GM12878 (cell line): ENCODE data around the gene FIZ1. TPM values are rescaled to one million over a fixed set of nuclear protein-coding genes. Genes with fewer than 3 reads are reported as not detected.

Experiments
- ASH2L ChIP-seq: fragments of 300-600, 200-600 bp; sonication (generic); IDR thresholded peaks from 2 replicates; pipeline ENCODE4 v1.6.1; 2017; ENCODE audit warnings: low read depth, mild to moderate bottlenecking, borderline replicate concordance
- BHLHE40 ChIP-seq, 2 experiments: fragments of 450-650 bp in 1 of 2; IDR thresholded peaks; 2 replicates each; pipeline ENCODE4 v1.6.1; 2011 to 2017; ENCODE audit warnings: low read depth in 2 of 2, borderline replicate concordance in 1 of 2, improper control_type of control experiment in 1 of 2, low read length in 1 of 2, mild to moderate bottlenecking in 1 of 2
- CEBPZ ChIP-seq: fragments of 150-350 bp; IDR thresholded peaks from 2 replicates; pipeline ENCODE4 v1.6.1; 2016; ENCODE audit warnings: low read depth, low read length
- CREB1 ChIP-seq: IDR thresholded peaks from 2 replicates; pipeline ENCODE4 v1.6.1; 2012; ENCODE audit warnings: low read depth, mild to moderate bottlenecking, inconsistent platforms
- EED ChIP-seq: sonication (generic); IDR thresholded peaks from 2 replicates; pipeline ENCODE4 v1.6.1; 2016; ENCODE audit warnings: antibody characterized with exemption, low read depth
- EP300 ChIP-seq, 2 experiments: fragments of 150-350 bp in 1 of 2; IDR thresholded peaks; 2 replicates each; pipeline ENCODE4 v1.6.1; 2011 to 2012; ENCODE audit warnings: low read depth in 2 of 2, low read length in 2 of 2, borderline replicate concordance in 1 of 2, improper control_type of control experiment in 1 of 2, inconsistent platforms in 1 of 2; ENCODE audit not compliant: control insufficient read depth in 1 of 2
- ESRRA ChIP-seq: IDR thresholded peaks from 2 replicates; pipeline ENCODE4 v1.6.1; 2012; ENCODE audit warnings: mild to moderate bottlenecking, low read length, improper control_type of control experiment
- EZH2 ChIP-seq: IDR thresholded peaks from 2 replicates; pipeline ENCODE4 v1.6.1; 2012; ENCODE audit warnings: low read depth, mild to moderate bottlenecking, control low read depth, inconsistent platforms, low read length, borderline replicate concordance; ENCODE audit not compliant: control insufficient read depth
- IRF4 ChIP-seq: IDR thresholded peaks from 2 replicates; pipeline ENCODE4 v1.6.1; 2011; ENCODE audit warnings: low read depth, low read length
- JUNB ChIP-seq: IDR thresholded peaks from 2 replicates; pipeline ENCODE4 v1.6.1; 2016; ENCODE audit warnings: antibody characterized with exemption, mild to moderate bottlenecking
- MXI1 ChIP-seq: fragments of 150-350 bp; IDR thresholded peaks from 2 replicates; pipeline ENCODE4 v1.6.1; 2011; ENCODE audit warnings: low read depth, mild to moderate bottlenecking, inconsistent platforms, low read length, improper control_type of control experiment
- NR2C1 ChIP-seq: fragments of 450-650 bp; IDR thresholded peaks from 2 replicates; pipeline ENCODE4 v1.6.1; 2017; ENCODE audit warnings: antibody characterized with exemption, mild to moderate bottlenecking, moderate library complexity
- PML ChIP-seq: IDR thresholded peaks from 2 replicates; pipeline ENCODE4 v1.6.1; 2012; ENCODE audit warnings: low read length, inconsistent platforms
- POLR2AphosphoS2 ChIP-seq: IDR thresholded peaks from 2 replicates; pipeline ENCODE4 v1.6.1; 2011; ENCODE audit warnings: low read depth, mild to moderate bottlenecking, low read length, improper control_type of control experiment, moderate library complexity
- POU2F2 ChIP-seq: IDR thresholded peaks from 3 replicates; pipeline ENCODE4 v1.6.1; 2011; ENCODE audit warnings: low read depth, mild to moderate bottlenecking, low read length, borderline replicate concordance
- RB1 ChIP-seq: fragments of 450-650 bp; formaldehyde crosslinking; IDR thresholded peaks from 2 replicates; pipeline ENCODE4 v1.6.1; 2017; ENCODE audit warnings: mild to moderate bottlenecking, borderline replicate concordance
- RELA ChIP-seq: fragments of 450-650 bp; IDR thresholded peaks from 2 replicates; pipeline ENCODE4 v1.8.0; 2014; ENCODE audit warnings: borderline replicate concordance; ENCODE audit not compliant: partially characterized antibody
- RELB ChIP-seq: fragments of 450-650 bp; IDR thresholded peaks from 2 replicates; pipeline ENCODE4 v1.6.1; 2017; ENCODE audit warnings: low read depth, mild to moderate bottlenecking, moderate library complexity
- SP1 ChIP-seq: IDR thresholded peaks from one replicate; pipeline ENCODE4 v1.6.1; 2011; ENCODE audit warnings: low read depth, low read length
- SRF ChIP-seq, 2 experiments: IDR thresholded peaks; 2 replicates each; pipeline ENCODE4 v1.6.1; 2011; ENCODE audit warnings: low read depth in 2 of 2, low read length in 2 of 2, mild to moderate bottlenecking in 1 of 2, moderate library complexity in 1 of 2
- TBL1XR1 ChIP-seq: IDR thresholded peaks from 2 replicates; pipeline ENCODE4 v1.6.1; 2012; ENCODE audit warnings: low read depth, low read length, improper control_type of control experiment
- TCF12 ChIP-seq: IDR thresholded peaks from 2 replicates; pipeline ENCODE4 v1.6.1; 2011; ENCODE audit warnings: low read depth, mild to moderate bottlenecking, low read length
- USF2 ChIP-seq: IDR thresholded peaks from 2 replicates; pipeline ENCODE4 v1.6.1; 2011; ENCODE audit warnings: low read depth, low read length, improper control_type of control experiment, borderline replicate concordance
- YY1 ChIP-seq: IDR thresholded peaks from 2 replicates; pipeline ENCODE4 v1.6.1; 2011; ENCODE audit warnings: low read depth, mild to moderate bottlenecking, low read length
- ZNF384 ChIP-seq: IDR thresholded peaks from 2 replicates; pipeline ENCODE4 v1.6.1; 2012; ENCODE audit warnings: low read depth, mild to moderate bottlenecking, low read length, improper control_type of control experiment, borderline replicate concordance
- polyA plus RNA-seq, 11 experiments: library from polyadenylated mRNA; depleted of rRNA in 4 of 11; unstranded in 6 of 11; stranded (reverse) in 5 of 11; fragments of >200 nt; fragmentation: Nextera tagmentation in 4 of 11; fragmentation: Illumina TruSeq in 1 of 11; extraction: Ambion mirVana in 4 of 11; extraction: Trizol in 1 of 11; gene quantifications; 1 replicate in 1 of 11; 2 replicates in 10 of 11; pipeline versions ENCODE4 v1.2.1 to v1.2.3, GENCODE V29; 2011 to 2016; ENCODE audit warnings: inconsistent platforms in 2 of 11, missing spikeins in 2 of 11, low read depth in 1 of 11
- total RNA-seq, 4 experiments: library from RNA; depleted of rRNA in 3 of 4; stranded (reverse); fragments of >200 nt in 3 of 4; fragmentation: Illumina TruSeq in 1 of 4; extraction: Trizol in 1 of 4; gene quantifications; 2 replicates each; pipeline versions ENCODE4 v1.2.1 to v1.2.3, GENCODE V29; 2013 to 2021

The FIZ1 gene
- total and polyA plus RNA-seq, 10 of the 15 experiments (the other 5 are each of a cell fraction or from before 2014, with no cell fraction given) = 0.60 to 16.8 (median 4.2) TPM

GRCh38 chr19:55580628-55581144 lies 18.6 kb downstream of the FIZ1 start, which contains the start of gene ZNF579 (continued):
- TF ChIP-seq TBL1XR1 = 0 out of 2 replicates have a peak, but pooled peaks have one; percentile 47
- TF ChIP-seq EZH2 = no peak
- peak; percentile 86 for TF ChIP-seq YY1
- no peak for TF ChIP-seq JUNB
- TF ChIP-seq RELB = peak; percentile 75; the same call in 1 of the 2 replicates
- no peak for TF ChIP-seq USF2
- no peak for TF ChIP-seq NR2C1
- TF ChIP-seq ASH2L = no peak
- peak; percentile 75 for TF ChIP-seq POU2F2
- TF ChIP-seq ESRRA = no peak
- no peak for TF ChIP-seq CEBPZ
- TF ChIP-seq PML = peak; percentile 56; the same call in 1 of the 2 replicates
- peak; percentile 8 to 20; a peak in 1 of 4 replicates for TF ChIP-seq BHLHE40 (IDR thresholded peaks at IDR 0.05; ENCODE audit: borderline replicate concordance in 1 of 2, low read depth in 2 of 2, low read length in 1 of 2)
- TF ChIP-seq EP300 (IDR thresholded peaks at IDR 0.05; ENCODE audit: borderline replicate concordance in 1 of 2, control insufficient read depth in 1 of 2, low read depth in 2 of 2, low read length in 2 of 2) = 0 out of 4 replicates have a peak, but pooled peaks of 1 of the 2 experiments have one; percentile 5
- 0 out of 2 replicates have a peak, but pooled peaks have one; percentile 49 for TF ChIP-seq CREB1
- peak; percentile 54 for TF ChIP-seq SP1
- TF ChIP-seq ZNF384 = no peak
- peak in 1 of 2 experiments; percentile 82; a peak in 2 of 4 replicates for TF ChIP-seq SRF (IDR thresholded peaks at IDR 0.05; ENCODE audit: low read depth in 2 of 2, low read length in 2 of 2)
- TF ChIP-seq RB1 = no peak
- TF ChIP-seq POLR2AphosphoS2 = 0 out of 2 replicates have a peak, but pooled peaks have one; percentile 30
- TF ChIP-seq IRF4 = peak; percentile 75; the same call in 1 of the 2 replicates
- TF ChIP-seq RELA = no peak
- 0 out of 2 replicates have a peak, but pooled peaks have one; percentile 48 for TF ChIP-seq TCF12
- TF ChIP-seq EED = peak; percentile 60; the same call in 1 of the 2 replicates
- peak; percentile 68; the same call in 1 of the 2 replicates for TF ChIP-seq MXI1
